Duodenal mucosa (tissue), 2 donors: Measurements from ENCODE around the gene POLR2B.

ENCODE experiments used
- H3K27ac ChIP-seq: one replicate; pipeline ENCODE4 v1.7.0; 2013; ENCODE audit warnings: low read depth, low read length
- H3K27me3 ChIP-seq, 2 donors: one replicate each; pipeline ENCODE4 v1.7.0; 2013; ENCODE audit warnings: low read length in 2 of 2, control low read depth in 1 of 2; ENCODE audit not compliant: insufficient read depth in 2 of 2, control insufficient read depth in 1 of 2
- H3K36me3 ChIP-seq, 2 donors: one replicate each; pipeline ENCODE4 v1.7.0; 2013; ENCODE audit warnings: low read length in 2 of 2, control low read depth in 1 of 2; ENCODE audit not compliant: insufficient read depth in 2 of 2, control insufficient read depth in 1 of 2
- H3K4me1 ChIP-seq, 2 donors: one replicate each; pipeline ENCODE4 v1.7.0; 2013; ENCODE audit warnings: low read length in 2 of 2, control low read depth in 1 of 2; ENCODE audit not compliant: insufficient read depth in 2 of 2, control insufficient read depth in 1 of 2
- H3K4me3 ChIP-seq, 2 donors: one replicate each; pipeline ENCODE4 v1.7.0; 2013; ENCODE audit warnings: low read length in 2 of 2, low read depth in 1 of 2
- H3K9ac ChIP-seq, 2 donors: one replicate each; pipeline ENCODE4 v1.7.0; 2013; ENCODE audit warnings: low read length in 2 of 2, low read depth in 1 of 2
- H3K9me3 ChIP-seq, 2 donors: one replicate each; pipeline ENCODE4 v1.7.0; 2013; ENCODE audit warnings: low read length in 2 of 2, control low read depth in 1 of 2; ENCODE audit not compliant: control insufficient read depth in 1 of 2

The POLR2B gene

GRCh38 chr4:56979421-56980072 lies 851 bp downstream of the POLR2B start:
- peak overlapping the region; percentile 99 for H3K4me3 ChIP-seq
- peak overlapping the region; percentile 85 for H3K27ac ChIP-seq
- H3K36me3 ChIP-seq, result no peaks in the 10 kb centered on the region
- H3K9ac ChIP-seq, result peak overlapping the region; percentile 78 to 98
- no peaks in the 10 kb centered on the region for H3K9me3 ChIP-seq
- peaks cover 21 to 38% of the 10 kb centered on the region in 2 donors for H3K4me1 ChIP-seq
- no peaks in the 10 kb centered on the region for H3K27me3 ChIP-seq

GRCh38 chr4:56981795-56982201 lies 3.1 kb downstream of the POLR2B start:
- Histone ChIP-seq H3K27ac (no peak overlapping the region), H3K36me3 (peaks cover 6 to 10% of the 10 kb centered on the region in 2 donors), H3K9me3 (no peaks in the 10 kb centered on the region), H3K27me3 (no peaks in the 10 kb centered on the region), H3K4me3 (no peak overlapping the region), H3K4me1 (peaks cover 17 to 25% of the 10 kb centered on the region in 2 donors), H3K9ac (no peak overlapping the region)

- peaks cover 8 to 15% of the 10 kb centered on the region in 2 donors for H3K4me1 ChIP-seq
- no peaks in the 10 kb centered on the region for H3K9me3 ChIP-seq
- no peaks in the 10 kb centered on the region for H3K27me3 ChIP-seq
- H3K36me3 ChIP-seq, result peaks cover 20 to 45% of the 10 kb centered on the region in 2 donors
- no peak overlapping the region for H3K4me3 ChIP-seq
- no peak overlapping the region for H3K27ac ChIP-seq
- no peak overlapping the region for H3K9ac ChIP-seq
Observed at GRCh38 chr4:56986192-56986591, 7.5 kb downstream of the POLR2B start.

- H3K4me1 ChIP-seq, result peaks cover 2 to 7% of the 10 kb centered on the region in 2 donors
- H3K27me3 ChIP-seq, result no peaks in the 10 kb centered on the region
- H3K4me3 ChIP-seq, result no peak overlapping the region
- H3K9me3 ChIP-seq, result no peaks in the 10 kb centered on the region
- peaks cover 22 to 53% of the 10 kb centered on the region in 2 donors for H3K36me3 ChIP-seq
- no peak overlapping the region for H3K9ac ChIP-seq
- H3K27ac ChIP-seq, result no peak overlapping the region
Observed at GRCh38 chr4:56986952-56987351, 8.3 kb downstream of the POLR2B start.

- Histone ChIP-seq H3K4me1 (no peaks in the 10 kb centered on the region), H3K9me3 (no peaks in the 10 kb centered on the region), H3K27ac (no peak overlapping the region), H3K36me3 (peaks cover 26 to 74% of the 10 kb centered on the region in 2 donors), H3K27me3 (no peaks in the 10 kb centered on the region), H3K9ac (no peak overlapping the region), H3K4me3 (no peak overlapping the region)
Observed at GRCh38 chr4:56990109-56990905, 11.6 kb downstream of the POLR2B start.

GRCh38 chr4:56995525-56995924 lies 16.8 kb downstream of the POLR2B start:
- Histone ChIP-seq H3K4me1 (no peaks in the 10 kb centered on the region), H3K9me3 (no peaks in the 10 kb centered on the region), H3K36me3 (peaks cover 34 to 75% of the 10 kb centered on the region in 2 donors), H3K27me3 (no peaks in the 10 kb centered on the region), H3K9ac (no peak overlapping the region), H3K4me3 (no peak overlapping the region), H3K27ac (no peak overlapping the region)

GRCh38 chr4:56999751-57000150 lies 21.1 kb downstream of the POLR2B start:
- H3K36me3 ChIP-seq, result peaks cover 26 to 73% of the 10 kb centered on the region in 2 donors
- no peak overlapping the region for H3K4me3 ChIP-seq
- H3K4me1 ChIP-seq, result no peaks in the 10 kb centered on the region
- no peaks in the 10 kb centered on the region for H3K27me3 ChIP-seq
- no peak overlapping the region for H3K9ac ChIP-seq
- no peaks in the 10 kb centered on the region for H3K9me3 ChIP-seq
- no peak overlapping the region for H3K27ac ChIP-seq

GRCh38 chr4:57013543-57014120 lies 34.9 kb downstream of the POLR2B start:
- H3K36me3 ChIP-seq, result peaks cover 41 to 75% of the 10 kb centered on the region in 2 donors
- no peak overlapping the region for H3K9ac ChIP-seq
- no peaks in the 10 kb centered on the region for H3K4me1 ChIP-seq
- H3K4me3 ChIP-seq, result no peak overlapping the region
- no peaks in the 10 kb centered on the region for H3K9me3 ChIP-seq
- no peak overlapping the region for H3K27ac ChIP-seq
- no peaks in the 10 kb centered on the region for H3K27me3 ChIP-seq

- Histone ChIP-seq H3K4me1 (no peaks in the 10 kb centered on the region), H3K27ac (no peak overlapping the region), H3K9me3 (no peaks in the 10 kb centered on the region), H3K36me3 (peaks cover 48 to 70% of the 10 kb centered on the region in 2 donors), H3K27me3 (no peaks in the 10 kb centered on the region), H3K9ac (no peak overlapping the region), H3K4me3 (no peak overlapping the region)
Observed at GRCh38 chr4:57018980-57019379, 40.3 kb downstream of the POLR2B start.

- H3K4me3 ChIP-seq, result no peak overlapping the region
- no peak overlapping the region for H3K9ac ChIP-seq
- no peaks in the 10 kb centered on the region for H3K27me3 ChIP-seq
- peaks cover 56 to 78% of the 10 kb centered on the region in 2 donors for H3K36me3 ChIP-seq
- H3K27ac ChIP-seq, result no peak overlapping the region
- no peaks in the 10 kb centered on the region for H3K9me3 ChIP-seq
- no peaks in the 10 kb centered on the region for H3K4me1 ChIP-seq
Observed at GRCh38 chr4:57020467-57021101, 41.9 kb downstream of the POLR2B start.
